ENCODE data around the gene HMGXB3.

GRCh38 chr5:149962601-149963300, 37.8 kb upstream of the HMGXB3 start:
- TF ChIP-seq, protein P1, sequence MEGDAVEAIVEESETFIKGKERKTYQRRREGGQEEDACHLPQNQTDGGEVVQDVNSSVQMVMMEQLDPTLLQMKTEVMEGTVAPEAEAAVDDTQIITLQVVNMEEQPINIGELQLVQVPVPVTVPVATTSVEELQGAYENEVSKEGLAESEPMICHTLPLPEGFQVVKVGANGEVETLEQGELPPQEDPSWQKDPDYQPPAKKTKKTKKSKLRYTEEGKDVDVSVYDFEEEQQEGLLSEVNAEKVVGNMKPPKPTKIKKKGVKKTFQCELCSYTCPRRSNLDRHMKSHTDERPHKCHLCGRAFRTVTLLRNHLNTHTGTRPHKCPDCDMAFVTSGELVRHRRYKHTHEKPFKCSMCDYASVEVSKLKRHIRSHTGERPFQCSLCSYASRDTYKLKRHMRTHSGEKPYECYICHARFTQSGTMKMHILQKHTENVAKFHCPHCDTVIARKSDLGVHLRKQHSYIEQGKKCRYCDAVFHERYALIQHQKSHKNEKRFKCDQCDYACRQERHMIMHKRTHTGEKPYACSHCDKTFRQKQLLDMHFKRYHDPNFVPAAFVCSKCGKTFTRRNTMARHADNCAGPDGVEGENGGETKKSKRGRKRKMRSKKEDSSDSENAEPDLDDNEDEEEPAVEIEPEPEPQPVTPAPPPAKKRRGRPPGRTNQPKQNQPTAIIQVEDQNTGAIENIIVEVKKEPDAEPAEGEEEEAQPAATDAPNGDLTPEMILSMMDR (conservative IDR thresholded peaks at IDR 0.05 in 1 of 2, IDR thresholded peaks at IDR 0.05 in 1 of 2; ENCODE audit: low read depth in 1 of 2, low read length in 2 of 2): no peak
- no peak for TF ChIP-seq EZH2 (IDR thresholded peaks at IDR 0.05; ENCODE audit: low read length, missing control alignments)
